K562 (cell line): Measurements from ENCODE around the gene DDX55. TPM values are rescaled to one million over a fixed set of nuclear protein-coding genes. Genes with fewer than 3 reads are reported as not detected.

Experiments
- ARID1B ChIP-seq: fragments of 450-650 bp; IDR thresholded peaks from 2 replicates; pipeline ENCODE4 v1.6.1; 2016; ENCODE audit warnings: antibody characterized with exemption, mild to moderate bottlenecking, inconsistent platforms
- COPS2 ChIP-seq: fragments of 450-650 bp; conservative IDR thresholded peaks from 2 replicates; pipeline ENCODE4 v1.6.1; 2016; ENCODE audit warnings: mild to moderate bottlenecking, moderate library complexity
- EGR1 ChIP-seq: fragments of 450-650 bp; conservative IDR thresholded peaks from 2 replicates; pipeline ENCODE4 v1.6.1; 2017; ENCODE audit warnings: mild to moderate bottlenecking
- GATA2 ChIP-seq: sonication (generic); formaldehyde crosslinking; IDR thresholded peaks from 2 replicates; pipeline ENCODE4 v1.4.0; 2020; ENCODE audit warnings: mild to moderate bottlenecking, missing genetic modification reagents
- GTF2E2 ChIP-seq: fragments of 200-800 bp; sonication (Bioruptor generic); IDR thresholded peaks from 2 replicates; pipeline ENCODE4 v1.6.1; 2016; ENCODE audit warnings: missing genetic modification characterization, missing compliant biosample characterization
- HMBOX1 ChIP-seq: sonication (generic); IDR thresholded peaks from 2 replicates; pipeline ENCODE4 v1.6.1; 2016
- KLF1 ChIP-seq: fragments of 450-650 bp; IDR thresholded peaks from 2 replicates; pipeline ENCODE4 v1.6.1; 2016; ENCODE audit warnings: missing genetic modification characterization, missing compliant biosample characterization
- PCBP2 ChIP-seq: fragments of 200-400 bp; formaldehyde crosslinking; IDR thresholded peaks from 2 replicates; pipeline ENCODE4 v1.6.1; 2018; ENCODE audit warnings: low read length, low read depth, mild to moderate bottlenecking, moderate library complexity; ENCODE audit not compliant: poor library complexity, severe bottlenecking
- PRPF4 ChIP-seq: fragments of 200-400 bp; formaldehyde crosslinking; IDR thresholded peaks from one replicate; pipeline ENCODE4 v1.6.1; 2017; ENCODE audit warnings: low read length, low read depth, mild to moderate bottlenecking; ENCODE audit not compliant: insufficient read depth, poor library complexity, severe bottlenecking
- ZBTB26 ChIP-seq: fragments of 450-650 bp; formaldehyde crosslinking; IDR thresholded peaks from 2 replicates; pipeline ENCODE4 v1.4.0; 2022; ENCODE audit warnings: missing genetic modification characterization
- ZNF384 ChIP-seq: IDR thresholded peaks from 2 replicates; pipeline ENCODE4 v1.6.1; 2012; ENCODE audit warnings: low read depth, low read length, improper control_type of control experiment
- ZNF668 ChIP-seq: fragments of 250-450 bp; sonication (Bioruptor Pico); IDR thresholded peaks from 2 replicates; pipeline ENCODE4 v1.8.0; 2022; ENCODE audit warnings: mild to moderate bottlenecking, inconsistent platforms
- ZNF696 ChIP-seq: fragments of 250-450 bp; sonication (Bioruptor Pico); conservative IDR thresholded peaks from 2 replicates; pipeline ENCODE4 v1.4.0; 2020; ENCODE audit warnings: mild to moderate bottlenecking, moderate library complexity
- polyA plus RNA-seq, 8 experiments: library from polyadenylated mRNA; depleted of rRNA in 4 of 8; stranded (reverse) in 5 of 8; unstranded in 3 of 8; fragments of >200 nt; fragmentation: Nextera tagmentation in 2 of 8; fragmentation: Illumina TruSeq in 1 of 8; extraction: Ambion mirVana in 2 of 8; extraction: Trizol in 1 of 8; gene quantifications; 2 replicates each; pipeline versions ENCODE4 v1.2.1 to v1.2.3, GENCODE V29; 2011 to 2014; ENCODE audit warnings: inconsistent platforms in 1 of 8, missing spikeins in 1 of 8
- total RNA-seq, 7 experiments: library from RNA; depleted of rRNA in 6 of 7; stranded (reverse); fragments of >200 nt in 6 of 7; fragmentation: Illumina TruSeq in 2 of 7; extraction: Trizol in 2 of 7; gene quantifications; 2 replicates each; pipeline versions ENCODE4 v1.2.1 to v1.2.3, GENCODE V29; 2011 to 2021; ENCODE audit warnings: low replicate concordance in 1 of 7
- TF ChIP-seq, protein P1 (sequence below): sonication (generic); formaldehyde crosslinking; IDR thresholded peaks from 2 replicates; pipeline ENCODE4 v1.8.1; 2023; ENCODE audit warnings: mild to moderate bottlenecking, missing genetic modification reagents
- TF ChIP-seq, protein P2 (sequence below): fragments of 450-650 bp; IDR thresholded peaks from 2 replicates; pipeline ENCODE4 v1.6.1; 2017; ENCODE audit warnings: antibody characterized with exemption
- TF ChIP-seq, protein P3 (sequence below): fragments of 200-800 bp; sonication (Bioruptor generic); IDR thresholded peaks from 2 replicates; pipeline ENCODE4 v1.6.1; 2016; ENCODE audit warnings: missing genetic modification characterization, missing compliant biosample characterization

DDX55 gene
- total and polyA plus RNA-seq, 9 of the 15 experiments (the other 6 are each of a cell fraction or from before 2014, with no cell fraction given) = 10.6 to 71.0 (median 60.9) TPM

- no peak for TF ChIP-seq ZBTB26 (CRISPR knock-in tag)
- TF ChIP-seq ZNF668 (CRISPR knock-in tag) = peak; percentile 59; the same call in 1 of the 2 replicates
- TF ChIP-seq ARID1B = peak; percentile 24; the same call in 1 of the 2 replicates
- no peak for TF ChIP-seq COPS2
- peak; percentile 92 for TF ChIP-seq GTF2E2 (tag)
- 0 out of 2 replicates have a peak, but pooled peaks have one; percentile 29 for TF ChIP-seq ZNF384
- TF ChIP-seq, protein P1, sequence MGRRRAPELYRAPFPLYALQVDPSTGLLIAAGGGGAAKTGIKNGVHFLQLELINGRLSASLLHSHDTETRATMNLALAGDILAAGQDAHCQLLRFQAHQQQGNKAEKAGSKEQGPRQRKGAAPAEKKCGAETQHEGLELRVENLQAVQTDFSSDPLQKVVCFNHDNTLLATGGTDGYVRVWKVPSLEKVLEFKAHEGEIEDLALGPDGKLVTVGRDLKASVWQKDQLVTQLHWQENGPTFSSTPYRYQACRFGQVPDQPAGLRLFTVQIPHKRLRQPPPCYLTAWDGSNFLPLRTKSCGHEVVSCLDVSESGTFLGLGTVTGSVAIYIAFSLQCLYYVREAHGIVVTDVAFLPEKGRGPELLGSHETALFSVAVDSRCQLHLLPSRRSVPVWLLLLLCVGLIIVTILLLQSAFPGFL (CRISPR knock-in tag) = no peak
- TF ChIP-seq GATA2 (CRISPR knock-in tag) = no peak
- peak; percentile 52 for TF ChIP-seq EGR1
- no peak for TF ChIP-seq ZNF696
- TF ChIP-seq PRPF4 = peak; percentile 52
- peak; percentile 74; the same call in 1 of the 2 replicates for TF ChIP-seq KLF1 (tag)
- TF ChIP-seq, protein P2, sequence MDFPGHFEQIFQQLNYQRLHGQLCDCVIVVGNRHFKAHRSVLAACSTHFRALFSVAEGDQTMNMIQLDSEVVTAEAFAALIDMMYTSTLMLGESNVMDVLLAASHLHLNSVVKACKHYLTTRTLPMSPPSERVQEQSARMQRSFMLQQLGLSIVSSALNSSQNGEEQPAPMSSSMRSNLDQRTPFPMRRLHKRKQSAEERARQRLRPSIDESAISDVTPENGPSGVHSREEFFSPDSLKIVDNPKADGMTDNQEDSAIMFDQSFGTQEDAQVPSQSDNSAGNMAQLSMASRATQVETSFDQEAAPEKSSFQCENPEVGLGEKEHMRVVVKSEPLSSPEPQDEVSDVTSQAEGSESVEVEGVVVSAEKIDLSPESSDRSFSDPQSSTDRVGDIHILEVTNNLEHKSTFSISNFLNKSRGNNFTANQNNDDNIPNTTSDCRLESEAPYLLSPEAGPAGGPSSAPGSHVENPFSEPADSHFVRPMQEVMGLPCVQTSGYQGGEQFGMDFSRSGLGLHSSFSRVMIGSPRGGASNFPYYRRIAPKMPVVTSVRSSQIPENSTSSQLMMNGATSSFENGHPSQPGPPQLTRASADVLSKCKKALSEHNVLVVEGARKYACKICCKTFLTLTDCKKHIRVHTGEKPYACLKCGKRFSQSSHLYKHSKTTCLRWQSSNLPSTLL = no peak
- TF ChIP-seq PCBP2 = no peak
- no peak for TF ChIP-seq HMBOX1
- TF ChIP-seq, protein P3, sequence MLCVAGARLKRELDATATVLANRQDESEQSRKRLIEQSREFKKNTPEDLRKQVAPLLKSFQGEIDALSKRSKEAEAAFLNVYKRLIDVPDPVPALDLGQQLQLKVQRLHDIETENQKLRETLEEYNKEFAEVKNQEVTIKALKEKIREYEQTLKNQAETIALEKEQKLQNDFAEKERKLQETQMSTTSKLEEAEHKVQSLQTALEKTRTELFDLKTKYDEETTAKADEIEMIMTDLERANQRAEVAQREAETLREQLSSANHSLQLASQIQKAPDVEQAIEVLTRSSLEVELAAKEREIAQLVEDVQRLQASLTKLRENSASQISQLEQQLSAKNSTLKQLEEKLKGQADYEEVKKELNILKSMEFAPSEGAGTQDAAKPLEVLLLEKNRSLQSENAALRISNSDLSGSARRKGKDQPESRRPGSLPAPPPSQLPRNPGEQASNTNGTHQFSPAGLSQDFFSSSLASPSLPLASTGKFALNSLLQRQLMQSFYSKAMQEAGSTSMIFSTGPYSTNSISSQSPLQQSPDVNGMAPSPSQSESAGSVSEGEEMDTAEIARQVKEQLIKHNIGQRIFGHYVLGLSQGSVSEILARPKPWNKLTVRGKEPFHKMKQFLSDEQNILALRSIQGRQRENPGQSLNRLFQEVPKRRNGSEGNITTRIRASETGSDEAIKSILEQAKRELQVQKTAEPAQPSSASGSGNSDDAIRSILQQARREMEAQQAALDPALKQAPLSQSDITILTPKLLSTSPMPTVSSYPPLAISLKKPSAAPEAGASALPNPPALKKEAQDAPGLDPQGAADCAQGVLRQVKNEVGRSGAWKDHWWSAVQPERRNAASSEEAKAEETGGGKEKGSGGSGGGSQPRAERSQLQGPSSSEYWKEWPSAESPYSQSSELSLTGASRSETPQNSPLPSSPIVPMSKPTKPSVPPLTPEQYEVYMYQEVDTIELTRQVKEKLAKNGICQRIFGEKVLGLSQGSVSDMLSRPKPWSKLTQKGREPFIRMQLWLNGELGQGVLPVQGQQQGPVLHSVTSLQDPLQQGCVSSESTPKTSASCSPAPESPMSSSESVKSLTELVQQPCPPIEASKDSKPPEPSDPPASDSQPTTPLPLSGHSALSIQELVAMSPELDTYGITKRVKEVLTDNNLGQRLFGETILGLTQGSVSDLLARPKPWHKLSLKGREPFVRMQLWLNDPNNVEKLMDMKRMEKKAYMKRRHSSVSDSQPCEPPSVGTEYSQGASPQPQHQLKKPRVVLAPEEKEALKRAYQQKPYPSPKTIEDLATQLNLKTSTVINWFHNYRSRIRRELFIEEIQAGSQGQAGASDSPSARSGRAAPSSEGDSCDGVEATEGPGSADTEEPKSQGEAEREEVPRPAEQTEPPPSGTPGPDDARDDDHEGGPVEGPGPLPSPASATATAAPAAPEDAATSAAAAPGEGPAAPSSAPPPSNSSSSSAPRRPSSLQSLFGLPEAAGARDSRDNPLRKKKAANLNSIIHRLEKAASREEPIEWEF (CRISPR knock-in tag) = no peak
Measured at GRCh38 chr12:123601602-123602489, at the start of gene DDX55 (continued).
